Stimulated activated naive CD8-positive, alpha-beta T cell treated with anti-CD3 and anti-CD28 coated beads, Interleukin-15, Interleukin-2, amounts not matched to agents 100 ng/mL and 50 ng/mL, for 24 hours (primary cell): ENCODE measurements around the gene C1orf141.
"Not testable (repeated sequence)": the region's sequence is repeated elsewhere in the genome, so short reads cannot be mapped to it uniquely, and the experiment has no call there.

Source experiments
- H3K27ac Mint-ChIP-seq: one replicate; pipeline ENCODE4 v1.8.0; 2021; ENCODE audit warnings: mild to moderate bottlenecking, mixed read lengths
- H3K27me3 Mint-ChIP-seq: one replicate; pipeline ENCODE4 v1.8.0; 2021; ENCODE audit warnings: mixed read lengths
- H3K36me3 Mint-ChIP-seq: one replicate; pipeline ENCODE4 v1.8.0; 2021; ENCODE audit warnings: low read depth, mixed read lengths
- H3K4me1 Mint-ChIP-seq: one replicate; pipeline ENCODE4 v1.8.0; 2021; ENCODE audit warnings: low read depth, mixed read lengths
- H3K4me3 Mint-ChIP-seq: one replicate; pipeline ENCODE4 v1.8.0; 2021; ENCODE audit warnings: mild to moderate bottlenecking, mixed read lengths
- H3K9me3 Mint-ChIP-seq: one replicate; pipeline ENCODE4 v1.8.0; 2021; ENCODE audit warnings: mixed read lengths

C1orf141 gene

DNA sequence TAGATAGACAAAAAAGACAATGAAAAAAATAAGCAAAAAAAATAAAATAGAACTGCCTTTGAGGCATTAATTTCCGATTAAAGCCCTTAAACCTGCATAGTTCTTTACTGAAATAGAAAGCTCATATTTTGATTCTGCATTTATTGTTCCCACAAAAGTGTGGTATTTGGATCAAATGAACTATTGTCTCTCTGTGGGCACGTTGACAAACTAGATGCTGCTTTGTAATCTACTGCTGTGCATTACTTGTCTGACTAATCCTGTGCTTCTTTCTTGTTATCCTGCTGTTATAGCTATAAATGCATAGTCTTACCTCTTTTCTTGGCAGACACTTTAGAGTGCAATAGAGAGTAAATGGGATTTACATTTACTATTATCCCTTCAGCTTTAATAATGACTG is 49.4 kb downstream of the C1orf141 start:
- H3K4me3 Mint-ChIP-seq = no peak overlapping the region
- no peaks in the 10 kb centered on the region for H3K36me3 Mint-ChIP-seq
- H3K27ac Mint-ChIP-seq = no peak overlapping the region
- H3K9me3 Mint-ChIP-seq = no peaks in the 10 kb centered on the region
- H3K27me3 Mint-ChIP-seq = no peaks in the 10 kb centered on the region
- H3K4me1 Mint-ChIP-seq = no peaks in the 10 kb centered on the region

DNA sequence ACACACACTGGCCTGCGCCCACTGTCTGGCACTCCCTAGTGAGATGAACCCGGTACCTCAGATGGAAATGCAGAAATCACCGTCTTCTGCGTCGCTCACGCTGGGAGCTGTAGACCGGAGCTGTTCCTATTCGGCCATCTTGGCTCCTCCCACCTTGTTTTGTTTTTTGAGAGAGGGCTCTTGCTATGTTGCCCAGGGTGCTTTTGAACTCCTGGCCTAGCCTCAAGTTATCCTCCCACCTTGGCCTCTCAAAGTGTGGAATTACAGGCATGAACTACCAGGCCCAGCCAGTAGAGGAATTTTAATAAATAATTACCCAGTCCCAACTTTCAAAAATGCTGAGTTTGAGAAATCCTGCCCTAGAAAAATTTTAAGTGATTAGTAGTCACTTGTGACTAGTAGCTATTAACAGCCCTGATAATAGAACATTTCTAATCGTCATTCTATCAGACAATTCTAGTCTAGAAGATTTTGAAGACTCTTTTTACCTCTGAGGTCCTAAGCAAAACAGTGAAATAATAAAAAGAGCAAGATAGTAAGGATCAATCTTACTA is 49.9 kb downstream of the C1orf141 start:
- Mint-ChIP-seq H3K27ac (no peak overlapping the region), H3K4me3 (no peak overlapping the region), H3K4me1 (no peaks in the 10 kb centered on the region), H3K36me3 (no peaks in the 10 kb centered on the region), H3K27me3 (no peaks in the 10 kb centered on the region), H3K9me3 (no peaks in the 10 kb centered on the region)

DNA sequence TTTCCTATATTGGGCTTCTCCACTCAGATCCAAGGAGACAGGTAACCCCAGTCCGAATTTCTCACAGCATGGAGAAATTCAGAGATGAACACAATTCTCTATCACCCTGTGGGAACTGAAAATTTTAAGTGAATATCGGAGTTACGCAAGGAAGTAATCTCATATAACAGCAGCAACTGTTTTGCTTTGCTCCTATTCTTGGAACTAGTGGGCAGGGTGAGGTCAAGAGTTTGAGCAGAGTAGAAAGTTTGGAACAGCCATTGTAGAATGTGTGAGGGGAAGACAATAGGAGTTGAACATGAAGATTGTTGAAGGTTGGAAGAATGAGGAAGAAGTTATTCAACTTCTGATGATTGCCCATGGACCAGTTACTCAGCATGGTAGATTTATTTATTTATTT is 56.5 kb downstream of the C1orf141 start:
- no peaks in the 10 kb centered on the region for H3K9me3 Mint-ChIP-seq
- H3K27ac Mint-ChIP-seq = no peak overlapping the region
- no peaks in the 10 kb centered on the region for H3K36me3 Mint-ChIP-seq
- H3K4me3 Mint-ChIP-seq = no peak overlapping the region
- no peaks in the 10 kb centered on the region for H3K27me3 Mint-ChIP-seq
- no peaks in the 10 kb centered on the region for H3K4me1 Mint-ChIP-seq

DNA sequence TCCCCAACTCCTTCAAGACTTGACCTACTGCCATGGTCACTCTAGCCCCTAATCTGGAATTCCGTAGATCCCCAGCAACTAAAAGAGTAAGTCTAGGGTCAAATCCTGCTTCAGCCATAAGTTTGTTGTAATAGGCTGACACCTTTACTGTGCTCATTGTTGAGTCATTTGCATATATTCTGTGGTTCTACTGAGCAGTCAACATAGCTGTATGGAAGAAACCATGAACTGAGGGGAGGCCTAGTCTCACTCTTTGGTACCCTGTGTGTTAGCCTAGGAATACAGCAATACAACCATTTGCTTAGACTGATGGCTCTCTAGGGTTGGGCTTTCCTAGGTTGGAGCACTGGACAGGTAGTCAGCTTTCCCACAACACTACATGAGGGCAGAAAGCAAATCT is 57.2 kb downstream of the C1orf141 start:
- Mint-ChIP-seq H3K4me3 (no peak overlapping the region), H3K9me3 (peaks cover 3% of the 10 kb centered on the region), H3K36me3 (peaks cover 3% of the 10 kb centered on the region)

DNA sequence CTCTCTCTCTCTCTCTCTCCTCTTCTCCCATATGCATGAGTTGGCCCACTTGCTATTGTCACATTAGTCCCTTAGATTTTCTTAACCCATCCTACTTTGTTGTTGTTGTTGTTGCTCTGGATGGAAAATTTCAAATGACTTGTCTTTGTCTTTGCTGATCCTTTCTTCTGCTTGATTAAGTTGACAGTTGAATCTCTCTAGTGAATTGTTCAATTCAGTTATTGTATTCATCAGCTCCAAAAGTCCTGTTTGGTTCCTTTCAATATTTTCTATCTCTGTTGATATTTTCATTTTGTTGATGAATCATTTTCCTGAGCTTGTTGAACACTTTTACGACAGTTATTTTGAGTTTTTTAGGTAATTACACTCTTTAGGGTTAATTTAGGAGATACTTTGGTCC is 62.0 kb downstream of the C1orf141 start:
- no peaks in the 10 kb centered on the region for H3K4me1 Mint-ChIP-seq
- no peak overlapping the region for H3K4me3 Mint-ChIP-seq
- peaks cover 16% of the 10 kb centered on the region for H3K9me3 Mint-ChIP-seq
- H3K27me3 Mint-ChIP-seq = peaks cover 4% of the 10 kb centered on the region
- H3K27ac Mint-ChIP-seq = no peak overlapping the region
- peaks cover 8% of the 10 kb centered on the region for H3K36me3 Mint-ChIP-seq

More for the DNA sequence above, 57.2 kb downstream of the C1orf141 start:
- Mint-ChIP-seq H3K27ac (no peak overlapping the region), H3K4me1 (no peaks in the 10 kb centered on the region), H3K27me3 (peaks cover 3% of the 10 kb centered on the region)

DNA sequence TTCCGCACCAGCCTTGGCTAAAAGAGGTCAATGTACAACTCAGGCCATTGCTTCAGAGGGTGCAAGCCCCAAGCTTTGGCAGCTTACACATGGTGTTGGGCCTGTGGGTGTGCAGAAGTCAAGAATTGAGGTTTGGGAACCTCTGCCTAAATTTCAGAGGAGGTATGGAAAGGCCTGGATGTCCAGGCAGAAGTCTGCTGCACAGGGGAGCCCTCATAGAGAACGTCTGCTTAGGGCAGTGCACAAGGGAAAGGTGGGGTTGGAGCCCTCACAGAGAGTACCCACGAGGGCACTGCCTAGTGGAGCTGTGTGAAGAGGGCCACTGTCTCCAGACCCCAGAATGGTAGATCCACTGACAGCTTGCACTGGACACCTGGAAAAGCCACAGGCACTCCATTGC is 67.1 kb downstream of the C1orf141 start:
- H3K4me1 Mint-ChIP-seq, H3K4me3 Mint-ChIP-seq, H3K36me3 Mint-ChIP-seq, H3K27me3 Mint-ChIP-seq, H3K27ac Mint-ChIP-seq: not testable (repeated sequence)
- H3K9me3 Mint-ChIP-seq = peaks cover 24% of the 10 kb centered on the region

DNA sequence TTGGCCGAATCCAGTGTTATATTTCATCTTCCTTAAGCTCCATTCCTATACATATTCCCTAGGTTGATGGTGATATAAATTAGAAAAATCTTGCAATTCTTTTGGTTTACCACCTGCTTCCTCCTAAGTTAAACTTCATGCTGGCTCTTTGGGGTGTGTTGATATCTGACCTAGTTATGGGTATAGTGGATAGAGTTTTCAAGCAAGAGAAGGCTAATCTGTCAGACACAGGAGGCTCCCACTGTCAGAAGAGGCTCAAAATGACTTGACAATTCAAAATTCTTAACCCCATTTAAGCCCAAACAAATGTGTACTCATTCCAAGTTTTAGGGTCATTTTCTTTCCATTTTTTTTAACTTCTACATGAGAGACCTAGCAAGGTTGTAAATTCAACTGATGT is 72.4 kb downstream of the C1orf141 start:
- peaks cover 8% of the 10 kb centered on the region for H3K9me3 Mint-ChIP-seq
- no peaks in the 10 kb centered on the region for H3K4me1 Mint-ChIP-seq
- no peaks in the 10 kb centered on the region for H3K27me3 Mint-ChIP-seq
- no peaks in the 10 kb centered on the region for H3K36me3 Mint-ChIP-seq
- H3K4me3 Mint-ChIP-seq = no peak overlapping the region
- H3K27ac Mint-ChIP-seq = no peak overlapping the region

DNA sequence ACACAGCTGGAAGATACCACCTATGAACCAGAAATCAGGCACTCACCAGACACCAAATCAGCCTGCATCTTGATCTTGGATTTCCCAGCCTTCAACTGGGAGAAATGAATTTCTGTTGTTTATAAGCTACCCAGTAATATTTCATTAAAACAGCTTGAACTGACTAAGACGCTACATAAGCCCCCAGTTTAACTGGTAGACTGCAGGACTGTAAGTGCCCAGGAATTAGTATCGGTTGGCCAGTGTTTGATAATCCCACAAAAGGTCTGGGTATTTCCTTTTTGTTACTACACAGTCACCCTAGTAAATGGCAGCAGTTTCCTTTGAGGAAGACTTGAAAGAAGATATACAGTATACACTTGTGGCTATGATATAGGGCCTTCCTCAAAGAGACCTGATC is 73.5 kb downstream of the C1orf141 start:
- no peaks in the 10 kb centered on the region for H3K27me3 Mint-ChIP-seq
- H3K9me3 Mint-ChIP-seq = no peaks in the 10 kb centered on the region
- H3K36me3 Mint-ChIP-seq = no peaks in the 10 kb centered on the region
- H3K4me3 Mint-ChIP-seq = no peak overlapping the region
- H3K27ac Mint-ChIP-seq = no peak overlapping the region
- no peaks in the 10 kb centered on the region for H3K4me1 Mint-ChIP-seq

DNA sequence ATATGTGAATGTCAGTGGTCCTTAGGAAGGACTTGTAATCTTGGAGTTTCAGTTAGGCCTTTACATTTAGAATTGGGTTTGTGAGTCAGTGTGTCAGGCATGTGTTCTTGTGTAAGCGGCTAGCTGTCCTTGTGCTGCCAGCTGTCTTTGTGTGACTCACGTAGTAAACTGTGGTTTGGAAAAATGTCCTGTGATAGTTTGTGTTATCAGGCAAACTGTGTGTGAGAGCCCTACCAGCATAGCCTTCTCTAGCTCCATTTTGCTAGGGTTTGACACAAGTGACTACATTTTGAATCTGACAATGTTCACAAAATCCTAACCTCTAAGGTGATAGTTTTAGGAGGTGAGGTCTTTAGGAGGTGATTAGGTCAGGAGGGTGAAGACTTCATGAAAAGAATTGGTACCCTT is 74.0 kb downstream of the C1orf141 start:
- H3K27me3 Mint-ChIP-seq = no peaks in the 10 kb centered on the region
- H3K36me3 Mint-ChIP-seq = no peaks in the 10 kb centered on the region
- H3K4me3 Mint-ChIP-seq = no peak overlapping the region
- no peaks in the 10 kb centered on the region for H3K9me3 Mint-ChIP-seq
- no peaks in the 10 kb centered on the region for H3K4me1 Mint-ChIP-seq
- no peak overlapping the region for H3K27ac Mint-ChIP-seq

DNA sequence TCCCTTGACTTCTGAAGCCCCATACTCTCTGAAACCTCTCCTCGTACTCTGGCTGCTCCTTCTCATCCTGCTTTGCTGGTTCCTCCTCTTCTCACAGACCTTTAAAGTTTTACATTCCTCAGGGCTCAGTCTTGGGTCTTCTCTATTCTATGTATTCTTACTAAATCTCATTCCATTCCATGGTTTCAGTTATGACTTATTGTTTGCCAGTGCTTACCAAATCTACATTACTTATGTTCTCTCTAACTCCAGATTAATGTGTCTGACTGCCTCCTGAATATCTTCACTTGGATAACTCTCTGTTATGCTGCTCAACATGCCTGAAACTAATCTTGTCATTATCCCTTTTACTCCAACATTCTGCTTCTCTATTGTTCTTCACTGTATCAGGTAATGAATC is 75.4 kb downstream of the C1orf141 start:
- no peaks in the 10 kb centered on the region for H3K9me3 Mint-ChIP-seq
- H3K36me3 Mint-ChIP-seq = no peaks in the 10 kb centered on the region
- no peak overlapping the region for H3K4me3 Mint-ChIP-seq
- H3K4me1 Mint-ChIP-seq = peaks cover 6% of the 10 kb centered on the region
- H3K27me3 Mint-ChIP-seq = no peaks in the 10 kb centered on the region
- H3K27ac Mint-ChIP-seq = no peak overlapping the region

DNA sequence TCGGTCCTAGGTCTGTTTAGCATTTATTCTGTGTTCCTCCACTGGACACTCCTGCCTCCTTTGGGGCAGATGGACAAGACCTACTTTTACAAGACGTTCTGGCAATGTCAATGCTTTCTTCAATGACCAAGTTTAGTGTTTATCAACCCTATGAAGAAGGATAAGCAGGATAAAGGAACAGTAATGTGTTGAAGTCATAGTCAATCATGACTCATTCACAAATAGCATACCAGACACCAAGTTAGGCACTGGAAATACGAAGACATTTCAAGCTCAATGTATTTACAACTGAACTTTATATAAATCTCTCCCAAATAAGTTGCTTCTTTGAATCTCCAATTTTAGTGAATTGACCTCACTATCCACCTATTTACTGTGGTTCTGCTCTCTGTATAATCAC is 76.0 kb downstream of the C1orf141 start:
- no peaks in the 10 kb centered on the region for H3K27me3 Mint-ChIP-seq
- H3K27ac Mint-ChIP-seq = no peak overlapping the region
- no peaks in the 10 kb centered on the region for H3K36me3 Mint-ChIP-seq
- H3K4me3 Mint-ChIP-seq = no peak overlapping the region
- H3K4me1 Mint-ChIP-seq = peaks cover 9% of the 10 kb centered on the region
- no peaks in the 10 kb centered on the region for H3K9me3 Mint-ChIP-seq

DNA sequence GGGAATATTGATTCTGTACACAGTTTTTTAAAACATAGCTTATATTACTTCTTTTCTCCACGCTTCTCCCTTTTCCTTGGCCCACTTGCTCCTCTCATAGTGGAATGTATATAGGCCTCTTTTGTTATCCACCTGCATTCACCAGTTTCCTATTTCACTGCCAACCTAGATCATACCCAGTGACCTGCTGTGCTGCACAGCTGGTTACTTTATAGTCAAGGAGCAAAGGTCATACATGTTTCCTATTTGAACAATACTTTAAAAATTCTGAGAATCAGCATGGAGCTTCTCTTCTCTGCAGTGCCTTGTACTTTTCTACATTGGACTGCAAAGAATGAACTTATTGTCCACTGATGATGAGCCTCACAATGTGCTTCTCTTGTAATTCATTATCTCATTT is 76.5 kb downstream of the C1orf141 start:
- Mint-ChIP-seq H3K9me3 (no peaks in the 10 kb centered on the region), H3K36me3 (no peaks in the 10 kb centered on the region), H3K4me3 (no peak overlapping the region), H3K4me1 (peaks cover 9% of the 10 kb centered on the region), H3K27me3 (no peaks in the 10 kb centered on the region), H3K27ac (no peak overlapping the region)

DNA sequence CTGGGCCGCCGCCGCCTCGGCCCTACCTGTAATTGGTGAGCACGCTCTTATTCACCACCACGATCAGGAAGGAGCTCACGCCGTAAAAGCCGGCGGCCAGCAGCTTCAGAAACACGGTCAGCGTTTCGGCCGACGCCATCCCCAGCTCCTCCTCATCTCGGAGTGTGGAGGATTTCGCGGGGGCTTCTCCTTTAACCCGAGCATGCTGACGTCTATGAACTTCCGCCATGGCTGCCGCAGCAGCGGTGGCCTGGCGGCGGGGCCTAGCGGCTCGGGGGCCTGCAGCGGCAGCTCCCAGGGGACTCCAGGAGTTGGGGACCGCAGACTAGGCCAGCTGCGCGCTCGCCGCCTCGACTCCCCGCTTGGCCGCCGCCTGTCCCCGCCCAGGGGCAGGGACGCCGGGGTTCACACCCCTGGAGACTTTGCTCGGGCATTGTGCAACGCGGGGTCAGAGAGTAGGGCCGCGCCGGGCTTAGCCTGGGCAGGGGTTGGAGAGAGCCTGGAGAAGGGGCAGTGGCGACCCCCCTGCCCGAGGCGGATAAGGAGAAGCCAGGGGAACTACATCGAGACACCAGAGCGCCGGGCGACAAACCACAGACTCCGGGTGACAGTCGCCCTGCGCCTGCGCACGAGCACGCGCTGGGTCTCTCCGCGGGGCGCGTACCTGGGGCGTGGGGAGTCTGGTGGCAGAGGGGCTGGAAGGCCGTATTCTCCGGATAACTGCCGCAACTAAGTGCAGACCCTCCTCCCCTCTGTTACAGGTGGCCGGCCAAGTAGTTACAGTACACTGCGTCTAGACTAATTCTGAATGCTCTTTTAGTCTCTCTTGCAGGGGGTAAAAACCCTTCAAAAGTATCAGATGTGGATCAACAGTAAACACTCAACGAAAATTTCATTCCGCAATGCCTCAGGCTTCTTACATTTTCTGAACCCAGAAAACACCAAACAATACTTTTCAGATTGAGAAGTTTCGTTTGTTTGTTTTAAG is 80.7 kb downstream of the C1orf141 start, which contains the start of gene SLC35D1:
Gene SLC35D1, minus strand, starts transcription at position 364 of the 988 bp plus-strand sequence. Its CDS starts 135 bp downstream, at position 229.
- peak within 1 kb of the TSS; percentile 89 for H3K27ac Mint-ChIP-seq
- H3K4me3 Mint-ChIP-seq = peak within 1 kb of the TSS; percentile 87
- peaks cover 32% of the 10 kb centered on the region for H3K4me1 Mint-ChIP-seq
- H3K27me3 Mint-ChIP-seq = no peaks in the 10 kb centered on the region
- H3K9me3 Mint-ChIP-seq = no peaks in the 10 kb centered on the region
- H3K36me3 Mint-ChIP-seq = peaks cover 19% of the 10 kb centered on the region

DNA sequence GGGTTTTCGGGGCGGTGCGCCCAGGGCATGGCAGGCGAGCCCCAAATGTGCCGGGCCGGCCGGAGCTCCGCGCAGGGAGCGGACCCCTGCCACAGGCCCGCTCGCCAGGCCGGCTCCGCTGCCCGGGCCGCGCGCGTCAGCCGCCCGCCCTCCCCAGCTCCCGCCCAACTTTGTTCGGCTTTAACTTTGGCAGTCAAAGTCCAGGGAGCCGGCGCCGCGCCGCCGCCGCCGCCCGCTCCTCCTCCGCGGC is 81.3 kb downstream of the C1orf141 start:
- no peaks in the 10 kb centered on the region for H3K27me3 Mint-ChIP-seq
- peak overlapping the region; percentile 80 for H3K27ac Mint-ChIP-seq

DNA sequence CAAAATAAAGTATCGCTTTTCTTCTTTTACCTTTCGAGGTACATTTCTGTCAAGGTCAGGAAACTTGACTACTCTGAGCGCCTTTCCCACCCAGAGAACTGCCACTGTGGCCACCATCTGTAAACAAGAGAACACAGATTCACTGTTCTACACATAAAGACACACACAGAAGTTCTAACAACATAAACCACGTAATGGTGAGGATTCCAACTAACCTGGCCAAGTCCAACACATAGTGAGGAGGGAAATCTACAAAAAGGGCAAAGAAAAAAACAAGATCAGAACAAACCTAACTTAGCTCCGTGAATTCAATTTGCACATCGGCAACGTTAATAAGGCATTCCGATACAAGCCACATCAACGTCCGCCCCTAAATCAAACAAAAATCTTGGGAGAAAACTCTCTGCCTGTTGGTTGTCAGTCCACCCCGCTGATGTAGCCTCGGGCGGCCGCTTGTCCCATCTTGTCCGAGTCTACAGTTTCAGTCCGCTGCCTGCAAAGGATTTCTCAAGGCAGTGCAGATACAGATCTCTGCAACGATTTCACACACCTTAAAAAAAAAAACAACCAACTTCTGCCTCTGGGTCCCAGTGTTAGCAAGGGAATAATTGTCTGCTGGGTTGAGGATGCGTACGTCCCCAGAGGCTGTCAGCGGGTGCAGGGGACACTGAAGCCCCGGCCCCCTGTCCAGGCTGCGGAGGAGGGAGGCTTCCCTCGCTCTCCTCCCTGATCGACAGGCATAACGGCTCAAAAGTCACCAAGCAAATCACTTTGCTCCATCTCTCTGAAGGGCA is 81.8 kb downstream of the C1orf141 start:
- Mint-ChIP-seq H3K4me3 (peak overlapping the region; percentile 85), H3K27ac (peak overlapping the region; percentile 80), H3K9me3 (no peaks in the 10 kb centered on the region), H3K4me1 (peaks cover 32% of the 10 kb centered on the region), H3K27me3 (no peaks in the 10 kb centered on the region), H3K36me3 (peaks cover 23% of the 10 kb centered on the region)

More for the DNA sequence above, 81.3 kb downstream of the C1orf141 start:
- Mint-ChIP-seq H3K9me3 (no peaks in the 10 kb centered on the region), H3K4me1 (peaks cover 32% of the 10 kb centered on the region), H3K36me3 (peaks cover 21% of the 10 kb centered on the region), H3K4me3 (peak overlapping the region; percentile 87)
